Esophagus mucosa (tissue), 1 donor: ENCODE data around the gene DONSON. TPM values are rescaled to one million over a fixed set of nuclear protein-coding genes. Genes with fewer than 3 reads are reported as not detected.
"Not testable (repeated sequence)": the region's sequence is repeated elsewhere in the genome, so short reads cannot be mapped to it uniquely, and the experiment has no call there.

Experiments
- ATAC-seq: fragments of 200-7000 bp; cut with Tn5 transposase; one replicate; pipeline ENCODE4 v1.9.1; 2020
- total RNA-seq: library from RNA; stranded (reverse); gene quantifications from one replicate; pipeline ENCODE4 v1.2.4, GENCODE V29; 2023
- donor health status: DM: yes; HTN: yes; CAD: no.

The DONSON gene, protein sequence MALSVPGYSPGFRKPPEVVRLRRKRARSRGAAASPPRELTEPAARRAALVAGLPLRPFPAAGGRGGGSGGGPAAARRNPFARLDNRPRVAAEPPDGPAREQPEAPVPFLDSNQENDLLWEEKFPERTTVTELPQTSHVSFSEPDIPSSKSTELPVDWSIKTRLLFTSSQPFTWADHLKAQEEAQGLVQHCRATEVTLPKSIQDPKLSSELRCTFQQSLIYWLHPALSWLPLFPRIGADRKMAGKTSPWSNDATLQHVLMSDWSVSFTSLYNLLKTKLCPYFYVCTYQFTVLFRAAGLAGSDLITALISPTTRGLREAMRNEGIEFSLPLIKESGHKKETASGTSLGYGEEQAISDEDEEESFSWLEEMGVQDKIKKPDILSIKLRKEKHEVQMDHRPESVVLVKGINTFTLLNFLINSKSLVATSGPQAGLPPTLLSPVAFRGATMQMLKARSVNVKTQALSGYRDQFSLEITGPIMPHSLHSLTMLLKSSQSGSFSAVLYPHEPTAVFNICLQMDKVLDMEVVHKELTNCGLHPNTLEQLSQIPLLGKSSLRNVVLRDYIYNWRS
- 8.2 TPM for total RNA-seq

DNA sequence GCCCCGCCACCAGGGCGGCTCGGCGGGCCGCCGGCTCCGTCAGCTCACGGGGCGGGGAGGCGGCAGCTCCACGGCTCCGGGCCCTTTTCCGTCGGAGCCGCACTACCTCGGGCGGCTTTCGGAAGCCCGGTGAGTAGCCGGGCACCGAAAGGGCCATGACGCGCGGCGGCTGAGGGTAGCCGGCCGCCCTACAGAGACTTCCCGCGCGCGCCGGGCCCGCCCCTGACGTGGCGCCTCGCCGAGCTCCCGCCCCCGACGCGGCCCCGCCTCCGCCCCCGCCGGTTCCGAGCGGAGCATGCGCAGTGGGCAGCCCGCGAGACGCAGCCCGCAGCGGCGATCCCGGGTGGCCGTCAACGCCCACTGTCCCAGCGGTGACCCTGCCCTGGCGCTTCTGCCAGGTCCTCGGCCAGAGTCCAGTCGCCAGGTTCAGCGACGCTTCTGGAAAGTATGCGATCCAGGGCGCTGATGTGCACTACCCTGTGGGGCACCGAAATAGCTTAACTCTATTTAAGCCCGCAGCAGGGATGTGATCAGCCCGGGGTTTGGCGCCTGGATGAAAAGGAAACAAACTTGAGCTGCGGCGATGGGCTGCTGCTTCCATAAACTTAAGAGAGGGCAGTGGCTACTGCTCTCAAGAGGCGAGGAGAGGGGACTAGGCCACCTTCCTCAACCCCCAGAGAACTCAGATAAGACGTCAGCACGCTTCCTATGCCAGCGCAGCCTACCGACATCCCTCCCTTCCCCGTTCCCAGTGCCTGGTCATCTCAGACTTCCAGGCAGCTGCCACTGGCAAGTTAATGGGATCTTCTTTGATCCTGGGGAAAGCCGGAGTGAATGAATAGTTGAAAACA is at the start of gene DONSON:
Gene DONSON (minus strand): TSS at position 200 of the 851 bp plus-strand sequence. CDS start 43 bp downstream, at position 157.
- peak; percentile 97 for ATAC-seq

- no peak for ATAC-seq
Measured at GRCh38 chr21:33634254-33634653, 45.8 kb upstream of the DONSON start.

GRCh38 chr21:33626151-33626550 is 37.7 kb upstream of the DONSON start:
- not testable (repeated sequence) for ATAC-seq

DNA sequence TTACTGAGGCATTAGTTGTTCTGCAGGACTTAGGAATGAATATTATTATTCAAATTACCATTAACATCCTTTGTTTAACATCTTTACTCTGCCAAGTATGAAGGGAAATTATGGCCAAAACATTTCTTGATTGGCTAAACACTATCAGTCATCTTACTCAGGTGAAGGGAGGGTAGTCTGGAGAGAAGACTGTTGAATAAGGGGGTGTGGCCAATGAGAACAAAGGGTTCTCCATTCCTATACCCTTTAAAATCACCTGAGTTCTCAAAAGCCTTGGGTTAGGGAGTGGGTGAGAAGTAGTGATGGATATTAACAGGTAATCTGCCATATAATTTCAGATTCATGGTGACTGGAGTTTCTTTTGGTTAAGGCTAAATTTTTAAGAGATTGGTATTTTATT is 33.8 kb upstream of the DONSON start:
- no peak for ATAC-seq

DNA sequence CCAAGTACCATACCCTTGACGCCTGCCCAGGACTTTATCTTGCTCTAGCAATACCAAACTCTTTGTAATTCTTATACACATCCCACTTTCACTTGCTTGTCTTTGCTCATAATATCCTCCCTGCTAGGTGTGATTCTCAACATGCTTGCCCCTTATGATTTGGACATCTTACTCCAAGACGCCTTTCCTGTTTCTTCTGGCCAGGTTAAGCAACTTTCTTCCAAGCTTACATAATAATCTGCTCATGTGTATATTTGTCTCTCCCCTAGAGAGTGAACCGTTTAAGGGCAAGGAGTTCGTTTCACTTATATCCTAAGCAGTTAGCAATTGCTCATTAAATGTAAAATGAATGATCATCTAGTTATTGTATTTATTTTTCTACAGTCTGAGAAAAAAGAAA is 31.2 kb upstream of the DONSON start:
- no peak for ATAC-seq

DNA sequence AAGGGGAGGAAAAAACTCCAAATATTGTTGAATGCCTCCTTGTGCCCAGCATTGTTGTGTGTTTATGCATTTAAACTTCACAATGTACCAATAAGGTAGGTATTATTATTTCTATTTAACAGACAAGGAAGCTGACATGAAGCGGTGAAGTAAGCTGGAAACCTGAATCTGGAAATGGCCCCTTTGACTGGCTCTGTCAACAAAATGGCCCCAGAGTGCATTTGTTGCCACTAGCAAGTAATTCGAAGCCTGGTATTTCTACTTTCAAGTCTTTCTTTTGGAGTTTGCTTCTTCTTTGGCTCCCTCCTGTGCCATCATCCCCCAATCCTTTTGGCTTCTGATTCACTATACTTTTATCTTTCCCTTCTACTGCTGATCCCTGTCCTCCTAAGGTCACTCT is 29.9 kb upstream of the DONSON start:
- no peak for ATAC-seq

DNA sequence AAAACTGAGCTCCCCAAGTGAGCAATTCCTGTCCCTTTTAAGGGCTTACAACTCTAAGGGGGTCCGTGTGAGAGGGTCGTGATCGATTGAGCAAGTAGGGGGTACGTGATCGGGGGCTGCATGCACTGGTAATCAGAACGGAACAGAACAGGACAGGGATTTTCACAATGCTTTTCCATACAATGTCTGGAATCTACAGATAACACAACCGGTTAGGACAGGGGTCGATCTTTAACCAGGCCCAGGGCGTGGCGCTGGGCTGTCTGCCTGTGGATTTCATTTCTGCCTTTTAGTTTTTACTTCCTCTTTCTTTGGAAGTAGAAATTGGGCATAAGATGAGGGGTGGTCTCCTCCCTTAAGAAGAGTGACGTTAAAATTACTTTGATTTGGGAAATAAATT is 29.1 kb upstream of the DONSON start:
- not testable (repeated sequence) for ATAC-seq

GRCh38 chr21:33611006-33611744 is 22.7 kb upstream of the DONSON start:
- no peak for ATAC-seq

DNA sequence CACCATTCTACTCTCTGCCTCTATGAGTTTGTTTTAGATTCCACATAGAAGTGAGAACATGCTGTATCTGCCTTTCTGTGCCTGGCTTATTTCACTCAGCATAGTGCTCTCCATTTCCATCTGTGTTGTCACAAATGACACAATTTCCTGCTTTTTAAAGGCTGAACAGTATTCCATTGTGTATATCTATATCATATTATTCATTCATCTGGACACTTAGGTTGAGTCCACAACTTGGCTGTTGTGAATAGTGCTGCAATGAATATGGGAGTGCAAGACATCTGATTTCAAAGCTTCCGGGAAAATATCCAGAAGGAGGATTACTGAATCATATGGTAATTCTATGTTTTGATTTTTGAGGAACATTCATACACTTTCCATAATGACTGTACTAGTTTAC is 20.1 kb upstream of the DONSON start:
- no peak for ATAC-seq

DNA sequence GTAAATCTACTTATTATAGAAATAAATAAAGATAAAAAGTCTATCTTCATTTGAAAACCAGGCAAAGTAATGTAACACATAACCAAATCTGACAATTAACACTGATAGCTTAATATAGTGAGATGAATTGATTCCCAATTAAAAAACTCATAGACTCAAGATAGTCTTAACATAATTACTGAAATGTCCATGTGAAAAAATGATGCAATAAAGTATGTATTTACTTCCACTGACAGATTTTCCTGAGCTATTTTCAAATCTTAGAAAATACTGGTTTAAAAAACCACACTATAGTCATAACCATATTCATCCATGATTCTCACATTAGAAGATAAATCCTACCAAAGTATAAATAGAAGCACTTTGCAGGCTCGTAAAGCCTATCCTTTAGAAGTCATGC is 9.6 kb upstream of the DONSON start:
- no peak for ATAC-seq

- peak; percentile 37 for ATAC-seq
Measured at GRCh38 chr21:33587792-33588484, 546 bp downstream of the DONSON start.

DNA sequence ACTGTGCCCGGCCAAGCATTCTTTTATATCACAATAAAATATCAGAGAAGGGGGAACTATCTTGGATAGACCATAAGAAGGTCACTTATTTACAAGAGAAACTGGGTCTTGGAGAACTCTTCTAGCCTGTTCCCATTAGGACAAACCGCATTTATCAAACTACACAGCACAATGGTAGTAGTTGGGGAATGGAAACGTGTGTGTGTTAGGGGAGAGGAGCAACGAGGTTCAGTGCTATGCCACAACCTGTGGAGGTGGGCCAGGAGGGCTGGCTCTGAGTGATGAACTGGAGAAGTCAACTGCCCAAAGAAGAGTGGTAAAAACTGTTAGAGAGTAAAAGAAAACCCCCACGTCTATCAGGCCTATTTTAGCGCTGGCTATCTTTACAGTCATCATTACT is 1.6 kb downstream of the DONSON start:
- ATAC-seq, result no peak

DNA sequence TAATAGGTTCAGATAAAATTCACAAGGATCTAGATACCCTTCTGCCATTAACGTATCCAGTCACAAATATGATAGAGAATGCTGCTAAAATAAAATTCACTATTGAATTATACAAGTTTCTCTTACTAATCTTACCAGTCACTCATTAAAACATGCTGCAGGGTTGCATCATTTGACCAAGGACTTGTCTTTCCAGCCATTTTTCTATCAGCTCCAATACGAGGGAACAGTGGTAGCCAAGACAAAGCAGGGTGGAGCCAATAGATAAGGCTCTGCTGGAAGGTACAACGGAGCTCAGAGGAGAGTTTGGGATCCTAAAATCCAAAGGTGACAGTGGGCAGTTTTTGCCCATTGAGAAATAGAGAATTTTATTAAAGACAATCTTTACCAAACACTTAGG is 4.0 kb downstream of the DONSON start:
- ATAC-seq, result no peak

- ATAC-seq, result peak; percentile 70
Measured at GRCh38 chr21:33578959-33579542, 9.4 kb downstream of the DONSON start.

- no peak for ATAC-seq
Measured at GRCh38 chr21:33578214-33578613, 10.3 kb downstream of the DONSON start.

GRCh38 chr21:33576741-33577141 is 11.7 kb downstream of the DONSON start:
- ATAC-seq, result not testable (repeated sequence)

GRCh38 chr21:33572350-33572749 is 16.1 kb downstream of the DONSON start:
- no peak for ATAC-seq

DNA sequence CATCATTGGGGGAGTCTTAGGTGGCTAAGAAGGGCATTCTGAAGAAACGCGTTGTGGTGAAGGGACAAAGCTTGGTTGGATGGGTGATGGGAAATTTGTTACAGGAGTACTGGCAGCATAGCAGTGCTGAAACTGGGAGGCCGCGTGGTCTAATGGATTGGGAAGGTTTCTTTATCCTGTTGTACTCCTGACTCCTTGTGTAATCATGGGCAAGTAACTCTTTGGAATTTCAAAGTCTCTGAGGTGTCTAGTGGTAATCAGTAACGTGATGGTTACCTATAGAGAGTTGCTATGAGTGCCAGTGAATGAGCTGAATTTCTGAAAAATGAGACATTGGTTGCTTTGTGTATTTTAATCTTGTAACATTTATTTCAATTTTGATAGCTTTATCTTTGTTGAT is 18.5 kb downstream of the DONSON start:
- no peak for ATAC-seq

- no peak for ATAC-seq
Measured at GRCh38 chr21:33568448-33568847, 20.0 kb downstream of the DONSON start.

GRCh38 chr21:33567914-33568313 is 20.6 kb downstream of the DONSON start:
- ATAC-seq, result no peak

DNA sequence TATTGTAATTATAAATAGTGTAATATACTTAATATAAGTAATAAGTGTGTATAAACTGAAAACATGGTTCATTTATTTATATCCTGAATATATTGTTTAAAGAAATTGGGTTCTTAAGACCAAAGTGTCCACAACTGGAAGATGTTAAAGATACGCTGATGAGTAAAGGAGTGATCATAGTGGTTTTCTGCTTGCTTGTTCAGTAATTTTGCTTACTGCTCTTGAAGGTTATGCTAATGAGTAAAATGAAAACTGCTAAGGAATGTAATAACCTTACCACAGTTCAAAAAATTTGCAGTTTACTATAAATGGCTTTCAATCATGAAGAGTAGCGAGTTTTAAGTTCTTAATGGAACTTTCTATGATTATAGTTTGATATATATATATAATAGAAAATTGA is 22.0 kb downstream of the DONSON start:
- ATAC-seq, result no peak

DNA sequence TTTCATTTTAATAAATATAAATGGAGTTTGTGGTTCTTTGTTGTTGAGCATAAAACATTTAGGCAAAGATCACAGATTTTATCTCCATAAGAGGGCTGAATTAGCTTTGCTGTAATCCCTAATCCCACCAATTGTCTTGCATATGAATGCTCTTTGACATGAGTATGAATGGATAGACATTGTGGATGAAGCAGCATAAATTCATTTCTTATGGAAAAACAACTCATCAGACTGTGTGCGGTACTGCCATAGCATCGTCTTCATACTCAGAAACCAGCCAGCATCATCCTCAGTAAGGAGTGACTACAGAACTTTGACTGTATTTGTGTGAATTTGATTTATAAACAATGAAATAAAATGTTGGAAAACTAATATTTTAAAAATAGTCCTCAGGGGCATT is 26.1 kb downstream of the DONSON start:
- no peak for ATAC-seq
